ENCODE results near the gene MATR3.

MATR3 gene

DNA sequence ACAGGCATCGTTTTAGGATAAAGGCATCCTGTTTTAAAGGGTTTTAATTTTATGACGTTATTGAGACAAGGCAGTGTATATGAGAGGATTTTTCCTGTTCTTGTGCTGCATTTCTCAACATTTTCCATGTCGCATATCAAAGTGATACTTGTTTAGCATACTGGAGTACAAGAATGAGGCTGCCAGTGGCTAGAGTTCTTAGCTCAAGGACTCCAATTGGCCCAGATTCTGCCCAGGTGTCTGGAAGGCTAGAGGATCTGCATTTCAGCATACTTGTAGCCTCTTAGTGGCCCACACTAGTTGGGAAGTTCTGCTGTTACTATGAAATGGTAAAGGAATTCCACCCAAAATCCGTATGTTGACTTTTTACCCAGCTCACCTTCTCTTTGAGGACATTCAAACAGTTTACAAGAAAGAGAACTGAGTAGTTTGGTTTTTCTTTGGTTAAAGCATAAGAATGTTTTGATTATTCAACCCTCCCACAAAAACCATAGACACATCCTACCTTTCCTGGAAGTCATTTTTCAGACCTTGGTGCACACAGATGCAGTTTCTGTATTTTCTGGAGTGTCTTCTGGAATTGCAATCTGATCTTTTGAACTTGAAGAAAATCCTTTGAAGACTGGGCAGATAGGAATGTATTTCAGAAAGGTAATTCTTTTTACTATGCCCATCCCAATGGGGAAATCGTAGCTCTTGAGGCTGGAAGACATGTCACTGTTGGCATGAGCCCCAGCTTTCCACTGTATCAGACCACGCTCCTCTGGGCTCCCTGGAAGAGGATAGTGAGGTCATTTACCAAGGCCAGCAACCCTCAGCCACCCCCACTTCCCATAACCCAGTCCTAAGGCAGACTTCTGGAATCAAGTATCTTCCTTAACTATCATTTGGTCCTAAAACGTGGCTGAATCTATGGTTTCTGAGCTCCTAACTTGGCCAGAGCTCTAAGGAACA, 78.2 kb downstream of the MATR3 start:
- H3K4me3 ChIP-seq (ENCODE audit: low read depth, low read length) = no peak overlapping the region
- H3K27me3 ChIP-seq (ENCODE audit: control insufficient read depth, insufficient read depth, low read length) = no peaks in the 10 kb centered on the region
- no peaks in the 10 kb centered on the region for H3K4me1 ChIP-seq (ENCODE audit: control insufficient read depth, insufficient read depth, low read length)
- H3K9me3 ChIP-seq (ENCODE audit: control insufficient read depth, insufficient read depth, low read length) = no peaks in the 10 kb centered on the region
- H3K36me3 ChIP-seq (ENCODE audit: control insufficient read depth, insufficient read depth, low read length) = peaks cover 6% of the 10 kb centered on the region
- no peak overlapping the region for H3K9ac ChIP-seq (ENCODE audit: low read depth, low read length)

DNA sequence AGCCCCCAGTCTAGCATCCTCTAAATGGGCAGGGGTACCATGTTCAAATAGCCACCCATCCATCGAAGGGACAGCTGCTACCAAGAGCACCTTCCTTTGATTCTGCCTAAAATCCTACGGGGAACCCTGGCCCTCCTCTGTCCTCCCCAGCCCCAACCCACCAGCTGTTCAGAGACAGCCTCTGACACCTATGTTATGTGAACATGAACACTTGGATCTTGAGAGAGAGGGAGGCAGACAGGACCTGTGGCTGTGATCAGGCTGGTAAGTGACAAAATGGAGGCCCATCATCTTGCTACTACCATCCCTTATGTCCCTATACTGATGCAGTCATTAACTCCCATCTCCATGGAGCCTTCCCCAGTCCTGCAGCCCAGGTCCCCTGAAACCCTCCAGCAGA, 81.4 kb downstream of the MATR3 start:
- Histone ChIP-seq H3K36me3 (ENCODE audit: control insufficient read depth, insufficient read depth, low read length) (peaks cover 2% of the 10 kb centered on the region), H3K9ac (ENCODE audit: low read depth, low read length) (no peak overlapping the region), H3K9me3 (ENCODE audit: control insufficient read depth, insufficient read depth, low read length) (no peaks in the 10 kb centered on the region), H3K4me1 (ENCODE audit: control insufficient read depth, insufficient read depth, low read length) (peaks cover 4% of the 10 kb centered on the region), H3K4me3 (ENCODE audit: low read depth, low read length) (no peak overlapping the region), H3K27me3 (ENCODE audit: control insufficient read depth, insufficient read depth, low read length) (no peaks in the 10 kb centered on the region)

DNA sequence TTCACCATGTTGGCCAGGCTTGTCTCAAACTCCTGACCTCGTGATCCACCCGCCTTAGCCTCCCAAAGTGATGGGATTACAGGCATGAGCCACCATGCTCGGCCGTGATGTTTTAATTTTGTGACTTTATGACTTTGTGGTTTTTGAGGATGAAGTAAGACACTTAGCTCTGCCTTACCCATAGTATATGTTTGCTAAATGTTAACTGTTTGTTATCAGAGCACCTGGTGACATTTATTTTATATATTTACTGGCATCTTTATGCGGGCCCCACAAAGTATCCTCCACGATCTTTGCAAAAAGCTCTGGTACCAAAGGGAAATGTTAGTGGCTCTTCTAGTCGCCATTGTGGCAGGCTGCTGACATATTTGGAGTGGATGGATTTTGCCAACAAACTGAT, 82.8 kb downstream of the MATR3 start:
- Histone ChIP-seq H3K4me3 (ENCODE audit: low read depth, low read length) (no peak overlapping the region), H3K36me3 (ENCODE audit: control insufficient read depth, insufficient read depth, low read length) (peaks cover 2% of the 10 kb centered on the region), H3K4me1 (ENCODE audit: control insufficient read depth, insufficient read depth, low read length) (peaks cover 4% of the 10 kb centered on the region), H3K9ac (ENCODE audit: low read depth, low read length) (no peak overlapping the region), H3K9me3 (ENCODE audit: control insufficient read depth, insufficient read depth, low read length) (no peaks in the 10 kb centered on the region), H3K27me3 (ENCODE audit: control insufficient read depth, insufficient read depth, low read length) (no peaks in the 10 kb centered on the region)

DNA sequence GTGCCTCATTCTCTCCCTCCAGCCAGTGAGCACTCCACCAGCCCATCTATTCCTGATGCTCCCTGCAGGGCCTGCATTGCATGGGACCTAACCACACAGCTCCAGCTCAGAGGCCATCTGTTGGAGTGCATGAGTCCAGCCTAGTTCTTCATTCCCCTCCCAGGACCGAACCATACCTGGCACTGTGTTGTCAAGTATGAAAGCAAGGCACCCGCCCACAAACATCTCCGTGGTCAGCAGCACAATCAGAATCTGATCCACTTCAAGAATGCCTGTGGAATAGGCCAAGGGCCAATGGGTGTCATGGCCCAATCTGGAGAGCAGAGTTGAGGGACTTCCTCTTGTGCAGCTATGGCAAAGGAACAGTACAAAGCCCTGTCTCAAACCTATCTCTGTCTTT, 83.7 kb downstream of the MATR3 start:
- Histone ChIP-seq H3K36me3 (ENCODE audit: control insufficient read depth, insufficient read depth, low read length) (peaks cover 2% of the 10 kb centered on the region), H3K4me1 (ENCODE audit: control insufficient read depth, insufficient read depth, low read length) (peaks cover 4% of the 10 kb centered on the region), H3K9ac (ENCODE audit: low read depth, low read length) (no peak overlapping the region), H3K4me3 (ENCODE audit: low read depth, low read length) (no peak overlapping the region), H3K27me3 (ENCODE audit: control insufficient read depth, insufficient read depth, low read length) (no peaks in the 10 kb centered on the region), H3K9me3 (ENCODE audit: control insufficient read depth, insufficient read depth, low read length) (no peaks in the 10 kb centered on the region)

DNA sequence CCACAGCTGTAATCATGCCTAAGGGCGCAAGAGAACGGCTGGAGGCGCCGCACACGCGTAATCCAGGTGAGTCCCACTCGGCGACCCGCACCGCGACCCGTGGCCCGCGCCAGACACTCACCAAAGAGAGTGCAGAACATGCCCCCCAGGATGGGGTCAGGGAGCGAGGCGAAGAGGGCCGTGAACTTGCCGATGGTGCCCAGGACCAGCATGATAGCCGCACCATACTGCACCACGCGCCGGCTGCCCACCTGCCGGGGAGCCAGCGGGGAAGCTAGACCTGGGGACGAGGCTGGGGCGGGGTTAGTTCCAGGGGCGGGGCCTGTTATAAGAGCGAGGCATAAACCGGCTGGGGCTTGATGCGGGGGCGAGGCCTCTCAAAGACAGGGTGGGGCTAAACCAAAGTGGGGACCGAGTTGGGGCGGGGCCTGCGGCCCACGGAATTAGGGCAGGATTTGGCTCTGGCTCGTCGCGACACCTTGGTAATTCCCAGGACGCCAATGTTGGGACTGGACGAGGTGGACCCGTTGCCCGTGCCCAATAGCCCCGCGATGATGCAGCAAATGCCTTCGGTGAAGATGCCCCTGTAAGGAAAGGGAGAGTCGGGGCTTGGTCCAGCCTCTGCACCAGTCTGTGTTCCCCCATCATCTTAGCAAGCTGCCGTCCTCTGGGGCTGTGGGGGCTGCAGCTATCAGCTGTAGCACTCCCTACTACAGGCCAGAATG, 84.7 kb downstream of the MATR3 start:
- peak overlapping the region; percentile 39 for H3K4me3 ChIP-seq (ENCODE audit: low read depth, low read length)
- no peaks in the 10 kb centered on the region for H3K9me3 ChIP-seq (ENCODE audit: control insufficient read depth, insufficient read depth, low read length)
- no peaks in the 10 kb centered on the region for H3K27me3 ChIP-seq (ENCODE audit: control insufficient read depth, insufficient read depth, low read length)
- H3K9ac ChIP-seq (ENCODE audit: low read depth, low read length) = no peak overlapping the region
- H3K4me1 ChIP-seq (ENCODE audit: control insufficient read depth, insufficient read depth, low read length) = peaks cover 4% of the 10 kb centered on the region
- H3K36me3 ChIP-seq (ENCODE audit: control insufficient read depth, insufficient read depth, low read length) = no peaks in the 10 kb centered on the region

DNA sequence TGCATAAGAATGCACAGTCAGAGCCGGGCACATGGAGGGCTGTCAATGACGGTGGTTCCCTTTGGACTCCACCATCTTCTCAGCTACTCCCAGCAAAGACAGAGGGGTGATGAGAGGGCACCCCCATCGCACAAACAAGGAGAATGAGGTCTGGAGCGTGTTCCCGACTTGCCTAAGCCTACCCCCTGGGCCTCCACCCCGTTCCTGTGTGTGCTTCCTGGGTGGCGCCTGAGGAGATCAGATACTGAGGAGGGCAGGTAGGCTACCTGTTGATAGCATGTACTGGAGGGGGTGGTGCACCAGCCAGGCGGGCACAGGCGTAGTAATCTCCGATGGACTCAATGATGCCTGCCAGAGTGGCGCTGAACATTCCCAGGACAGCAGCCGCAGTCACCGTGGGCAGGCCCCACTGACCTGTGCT, 85.4 kb downstream of the MATR3 start:
- no peaks in the 10 kb centered on the region for H3K36me3 ChIP-seq (ENCODE audit: control insufficient read depth, insufficient read depth, low read length)
- H3K9me3 ChIP-seq (ENCODE audit: control insufficient read depth, insufficient read depth, low read length) = no peaks in the 10 kb centered on the region
- no peaks in the 10 kb centered on the region for H3K27me3 ChIP-seq (ENCODE audit: control insufficient read depth, insufficient read depth, low read length)
- peak overlapping the region; percentile 39 for H3K4me3 ChIP-seq (ENCODE audit: low read depth, low read length)
- no peak overlapping the region for H3K9ac ChIP-seq (ENCODE audit: low read depth, low read length)
- H3K4me1 ChIP-seq (ENCODE audit: control insufficient read depth, insufficient read depth, low read length) = peaks cover 4% of the 10 kb centered on the region

DNA sequence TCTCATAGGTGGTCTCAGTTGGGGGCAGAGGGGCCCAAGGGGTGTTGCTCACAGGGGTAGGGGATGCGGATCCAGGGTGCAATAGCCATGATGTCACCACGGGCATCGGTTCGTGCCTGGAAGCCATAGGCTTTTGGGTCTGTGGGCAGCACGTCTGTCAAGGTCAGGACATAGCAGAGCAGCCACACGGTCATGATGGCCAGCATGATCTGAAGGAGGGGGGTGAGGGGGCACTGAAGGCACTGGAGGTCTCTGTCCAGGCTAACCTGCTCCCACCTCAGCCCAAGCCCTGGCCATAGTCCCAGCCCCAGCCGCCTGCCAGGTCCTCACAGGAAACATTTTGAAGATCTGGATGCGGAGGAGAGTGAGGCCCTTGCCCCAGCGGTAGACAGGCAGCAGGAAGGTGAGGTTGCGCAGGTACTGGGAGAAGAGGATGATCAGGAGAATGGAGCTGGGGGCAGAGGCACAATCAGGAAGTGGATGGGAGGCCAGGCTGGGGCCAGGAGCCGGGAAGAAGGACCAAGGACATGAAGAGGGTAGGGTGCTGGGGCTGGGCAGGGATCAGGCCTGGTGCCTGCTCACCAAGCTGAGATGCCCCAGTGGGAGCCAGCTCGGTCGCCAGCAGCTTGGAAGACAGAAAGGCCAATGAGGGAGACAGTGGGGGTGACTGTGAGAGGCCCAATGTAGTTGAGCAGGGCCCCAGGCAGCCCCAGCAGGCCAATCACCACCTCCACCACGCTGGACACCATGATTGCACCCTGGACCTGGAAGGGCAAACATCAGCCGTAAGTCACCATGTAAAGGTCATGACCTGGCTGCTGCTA, 86.3 kb downstream of the MATR3 start:
- Histone ChIP-seq H3K36me3 (ENCODE audit: control insufficient read depth, insufficient read depth, low read length) (no peaks in the 10 kb centered on the region), H3K9me3 (ENCODE audit: control insufficient read depth, insufficient read depth, low read length) (no peaks in the 10 kb centered on the region), H3K4me3 (ENCODE audit: low read depth, low read length) (no peak overlapping the region), H3K27me3 (ENCODE audit: control insufficient read depth, insufficient read depth, low read length) (no peaks in the 10 kb centered on the region), H3K9ac (ENCODE audit: low read depth, low read length) (no peak overlapping the region), H3K4me1 (ENCODE audit: control insufficient read depth, insufficient read depth, low read length) (peaks cover 4% of the 10 kb centered on the region)
